H9 (cell line): ENCODE measurements around the gene CSRNP3. TPM values are rescaled to one million over a fixed set of nuclear protein-coding genes. Genes with fewer than 3 reads are reported as not detected.

Experiments used
- DNase-seq: peaks from one replicate; pipeline ENCODE4 v3.0.0-alpha.2; 2017
- H2AFZ ChIP-seq: one replicate; pipeline ENCODE4 v1.6.1; 2013; ENCODE audit warnings: mild to moderate bottlenecking, low read length, control low read depth, moderate library complexity
- H2AK5ac ChIP-seq: 2 replicates; pipeline ENCODE4 v1.6.1; 2013; ENCODE audit warnings: low read length, control low read depth, mixed read lengths; ENCODE audit not compliant: insufficient read length
- H2BK120ac ChIP-seq: one replicate; pipeline ENCODE4 v1.6.1; 2013; ENCODE audit warnings: low read depth, mild to moderate bottlenecking, low read length, control low read depth, inconsistent platforms; ENCODE audit not compliant: poor library complexity, severe bottlenecking
- H2BK12ac ChIP-seq: 2 replicates; pipeline ENCODE4 v1.6.1; 2013; ENCODE audit warnings: low read length, control low read depth, mixed read lengths, low read depth; ENCODE audit not compliant: insufficient read length
- H2BK15ac ChIP-seq: 2 replicates; pipeline ENCODE4 v1.6.1; 2013; ENCODE audit warnings: low read depth, low read length, control low read depth
- H2BK20ac ChIP-seq: one replicate; pipeline ENCODE4 v1.6.1; 2013; ENCODE audit warnings: low read depth, mild to moderate bottlenecking, low read length, control low read depth, inconsistent platforms; ENCODE audit not compliant: poor library complexity, severe bottlenecking
- H2BK5ac ChIP-seq: 2 replicates; pipeline ENCODE4 v1.6.1; 2013; ENCODE audit warnings: low read length, control low read depth, mixed read lengths; ENCODE audit not compliant: insufficient read length
- H3K14ac ChIP-seq: 2 replicates; pipeline ENCODE4 v1.6.1; 2013; ENCODE audit warnings: low read length, control low read depth; ENCODE audit not compliant: insufficient read depth
- H3K18ac ChIP-seq: 2 replicates; pipeline ENCODE4 v1.6.1; 2013; ENCODE audit warnings: low read depth, mild to moderate bottlenecking, mixed read lengths, low read length, control low read depth; ENCODE audit not compliant: insufficient read length
- H3K23ac ChIP-seq: 2 replicates; pipeline ENCODE4 v1.6.1; 2013; ENCODE audit warnings: low read length, control low read depth, mixed read lengths, low read depth; ENCODE audit not compliant: insufficient read length
- H3K23me2 ChIP-seq: 2 replicates; pipeline ENCODE4 v1.6.1; 2013; ENCODE audit warnings: low read depth, mild to moderate bottlenecking, mixed read lengths, low read length, control low read depth; ENCODE audit not compliant: insufficient read length, poor library complexity, severe bottlenecking
- H3K27ac ChIP-seq: 2 replicates; pipeline ENCODE4 v1.5.1; 2013; ENCODE audit warnings: low read length, control low read depth, mixed read lengths, low read depth; ENCODE audit not compliant: insufficient read length
- H3K27me3 ChIP-seq: 2 replicates; pipeline ENCODE4 v1.6.1; 2013; ENCODE audit warnings: low read length, control low read depth, inconsistent platforms; ENCODE audit not compliant: insufficient read depth
- H3K4ac ChIP-seq: 2 replicates; pipeline ENCODE4 v1.6.1; 2013; ENCODE audit warnings: low read depth, mild to moderate bottlenecking, control low read depth, inconsistent platforms, low read length, moderate library complexity
- H3K4me1 ChIP-seq: 2 replicates; pipeline ENCODE4 v1.6.1; 2013; ENCODE audit warnings: low read length, control low read depth, inconsistent platforms; ENCODE audit not compliant: insufficient read depth
- H3K4me2 ChIP-seq: 2 replicates; pipeline ENCODE4 v1.6.1; 2013; ENCODE audit warnings: low read length, control low read depth, mixed read lengths; ENCODE audit not compliant: insufficient read length, insufficient read depth
- H3K56ac ChIP-seq: 2 replicates; pipeline ENCODE4 v1.6.1; 2013; ENCODE audit warnings: low read depth, mild to moderate bottlenecking, mixed read lengths, low read length, control low read depth; ENCODE audit not compliant: insufficient read length
- H3K79me1 ChIP-seq: 2 replicates; pipeline ENCODE4 v1.6.1; 2013; ENCODE audit warnings: low read depth, mild to moderate bottlenecking, moderate library complexity, low read length, control low read depth, inconsistent platforms; ENCODE audit not compliant: insufficient read depth, poor library complexity, severe bottlenecking
- H3K79me2 ChIP-seq: 2 replicates; pipeline ENCODE4 v1.6.1; 2013; ENCODE audit warnings: low read length, control low read depth, inconsistent platforms; ENCODE audit not compliant: insufficient read depth
- H3K9ac ChIP-seq: 2 replicates; pipeline ENCODE4 v1.6.1; 2013; ENCODE audit warnings: low read length, control low read depth, mixed read lengths; ENCODE audit not compliant: insufficient read length; ENCODE audit errors: extremely low read depth
- H3K9me3 ChIP-seq: one replicate; pipeline ENCODE4 v1.6.1; 2013; ENCODE audit warnings: low read depth, low read length, inconsistent platforms; ENCODE audit not compliant: control insufficient read depth
- H3T11ph ChIP-seq: one replicate; pipeline ENCODE4 v1.6.1; 2013; ENCODE audit warnings: mild to moderate bottlenecking, low read length, control low read depth, inconsistent platforms
- H4K20me1 ChIP-seq: one replicate; pipeline ENCODE4 v1.6.1; 2013; ENCODE audit not compliant: control insufficient read depth, insufficient read length, insufficient read depth
- H4K5ac ChIP-seq: 2 replicates; pipeline ENCODE4 v1.6.1; 2013; ENCODE audit warnings: low read depth, mild to moderate bottlenecking, mixed read lengths, low read length, control low read depth; ENCODE audit not compliant: insufficient read length
- H4K8ac ChIP-seq: replicated peaks from 2 replicates; pipeline ENCODE4 v1.6.1; 2013; ENCODE audit warnings: low read length, control low read depth, mixed read lengths, low read depth; ENCODE audit not compliant: insufficient read length
- H4K91ac ChIP-seq: 2 replicates; pipeline ENCODE4 v1.6.1; 2013; ENCODE audit warnings: low read depth, mild to moderate bottlenecking, moderate library complexity, mixed read lengths, low read length, control low read depth; ENCODE audit not compliant: insufficient read length
- H3K27ac Mint-ChIP-seq, 3 experiments: 2 replicates in 2 of 3; 3 replicates in 1 of 3; pipeline ENCODE4 v1.8.0; 2020 to 2021; ENCODE audit warnings: mixed read lengths in 3 of 3, mild to moderate bottlenecking in 1 of 3, moderate library complexity in 1 of 3
- H3K27me3 Mint-ChIP-seq: 2 replicates; pipeline ENCODE4 v1.8.0; 2021; ENCODE audit warnings: low read depth, mild to moderate bottlenecking, moderate library complexity, mixed read lengths
- H3K36me3 Mint-ChIP-seq, 3 experiments: 2 replicates in 2 of 3; 3 replicates in 1 of 3; pipeline ENCODE4 v1.8.0; 2020 to 2021; ENCODE audit warnings: low read depth in 3 of 3, mixed read lengths in 3 of 3; ENCODE audit not compliant: insufficient read depth in 1 of 3
- H3K4me1 Mint-ChIP-seq, 2 experiments: 2 replicates each; pipeline ENCODE4 v1.8.0; 2020; ENCODE audit warnings: mixed read lengths in 2 of 2
- H3K4me3 Mint-ChIP-seq, 2 experiments: 2 replicates in 1 of 2; 3 replicates in 1 of 2; pipeline ENCODE4 v1.8.0; 2020 to 2021; ENCODE audit warnings: mild to moderate bottlenecking in 2 of 2, mixed read lengths in 2 of 2, moderate library complexity in 1 of 2
- H3K9me3 Mint-ChIP-seq, 2 experiments: 2 replicates in 1 of 2; 3 replicates in 1 of 2; pipeline ENCODE4 v1.8.0; 2020; ENCODE audit warnings: mild to moderate bottlenecking in 2 of 2, mixed read lengths in 2 of 2, moderate library complexity in 1 of 2
- total RNA-seq: library from RNA; stranded (reverse); gene quantifications from 2 replicates; pipeline ENCODE4 v1.2.1, GENCODE V29; 2021
- TF ChIP-seq, protein P1 (sequence below): fragments of 200-600 bp; sonication (generic); conservative IDR thresholded peaks from 3 replicates; pipeline ENCODE4 v1.8.0; 2021; ENCODE audit warnings: antibody characterized with exemption, mild to moderate bottlenecking

Gene CSRNP3
- total RNA-seq, 1 experiment from 2014 or later = 3.6 TPM

DNA sequence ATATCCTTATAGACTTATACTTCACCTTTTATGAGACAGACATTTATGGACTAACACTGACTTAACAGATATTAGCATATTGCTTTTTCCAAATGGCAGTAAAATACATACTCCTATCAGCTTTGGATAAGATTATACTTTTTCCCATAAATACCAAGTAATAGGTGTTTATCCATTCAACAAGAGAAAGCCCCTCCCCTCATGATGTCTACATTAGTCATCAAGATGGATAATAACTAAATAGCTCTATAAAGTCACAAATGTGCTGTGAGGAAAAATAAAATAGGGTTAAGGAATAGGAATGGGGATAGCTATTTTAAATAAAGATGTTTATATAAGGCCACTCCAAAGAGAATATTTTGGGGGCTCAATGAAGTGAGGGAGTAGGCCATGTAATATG is 39.4 kb downstream of the CSRNP3 start:
- Mint-ChIP-seq H3K27me3 (no peaks in the 10 kb centered on the region), H3K36me3 (peaks cover 0 to 4% (median 0%) of the 10 kb centered on the region in 3 experiments; a peak in 1 of 7 replicates), H3K27ac (no peak overlapping the region; a peak in 1 of 7 replicates), H3K9me3 (no peaks in the 10 kb centered on the region), H3K4me1 (peaks cover 0 to 4% of the 10 kb centered on the region in 2 experiments; a peak in 1 of 4 replicates), H3K4me3 (no peak overlapping the region)
- Histone ChIP-seq H3K79me1 (no peaks in the 10 kb centered on the region), H2BK120ac (no peak overlapping the region), H3K9ac (no peak overlapping the region), H2BK20ac (no peak overlapping the region), H4K91ac (no peak overlapping the region), H4K20me1 (no peaks in the 10 kb centered on the region), H4K5ac (no peak overlapping the region), H3K23me2 (no peaks in the 10 kb centered on the region), H3K79me2 (no peaks in the 10 kb centered on the region; the same call in 1 of the 2 replicates), H3K4me2 (no peak overlapping the region), H3K27ac (no peak overlapping the region), H3K4ac (no peak overlapping the region), H2BK5ac (no peak overlapping the region), H2BK12ac (no peak overlapping the region), H3K9me3 (no peaks in the 10 kb centered on the region), H2AK5ac (no peak overlapping the region), H2BK15ac (no peak overlapping the region), H3K56ac (no peak overlapping the region), H3K18ac (no peak overlapping the region), H3K23ac (no peak overlapping the region), H3K4me1 (no peaks in the 10 kb centered on the region; the same call in 1 of the 2 replicates), H3T11ph (no peak overlapping the region), H3K14ac (no peak overlapping the region), H4K8ac (no peak overlapping the region), H2AFZ (no peak overlapping the region), H3K27me3 (no peaks in the 10 kb centered on the region)
- TF ChIP-seq, protein P1, sequence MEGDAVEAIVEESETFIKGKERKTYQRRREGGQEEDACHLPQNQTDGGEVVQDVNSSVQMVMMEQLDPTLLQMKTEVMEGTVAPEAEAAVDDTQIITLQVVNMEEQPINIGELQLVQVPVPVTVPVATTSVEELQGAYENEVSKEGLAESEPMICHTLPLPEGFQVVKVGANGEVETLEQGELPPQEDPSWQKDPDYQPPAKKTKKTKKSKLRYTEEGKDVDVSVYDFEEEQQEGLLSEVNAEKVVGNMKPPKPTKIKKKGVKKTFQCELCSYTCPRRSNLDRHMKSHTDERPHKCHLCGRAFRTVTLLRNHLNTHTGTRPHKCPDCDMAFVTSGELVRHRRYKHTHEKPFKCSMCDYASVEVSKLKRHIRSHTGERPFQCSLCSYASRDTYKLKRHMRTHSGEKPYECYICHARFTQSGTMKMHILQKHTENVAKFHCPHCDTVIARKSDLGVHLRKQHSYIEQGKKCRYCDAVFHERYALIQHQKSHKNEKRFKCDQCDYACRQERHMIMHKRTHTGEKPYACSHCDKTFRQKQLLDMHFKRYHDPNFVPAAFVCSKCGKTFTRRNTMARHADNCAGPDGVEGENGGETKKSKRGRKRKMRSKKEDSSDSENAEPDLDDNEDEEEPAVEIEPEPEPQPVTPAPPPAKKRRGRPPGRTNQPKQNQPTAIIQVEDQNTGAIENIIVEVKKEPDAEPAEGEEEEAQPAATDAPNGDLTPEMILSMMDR = no peak
- DNase-seq = no peak
